Transverse colon (tissue), 3 donors: Measurements from ENCODE around the gene TOP1.

Source experiments
- CTCF ChIP-seq, 5 experiments: fragments of 200-600 bp in 3 of 5; fragments of 450-650 bp in 2 of 5; sonication (generic) in 3 of 5; IDR thresholded peaks; 1 replicate in 2 of 5; 2 replicates in 3 of 5; pipeline ENCODE4 v1.5.1; 2016 to 2017; ENCODE audit warnings: antibody characterized with exemption in 5 of 5, inconsistent platforms in 3 of 5, mild to moderate bottlenecking in 2 of 5, moderate library complexity in 1 of 5
- EP300 ChIP-seq: sonication (generic); formaldehyde crosslinking; IDR thresholded peaks from one replicate; pipeline ENCODE4 v1.6.1; 2017; ENCODE audit warnings: antibody characterized with exemption, low read depth
- POLR2A ChIP-seq: fragments of 450-650 bp; IDR thresholded peaks from one replicate; pipeline ENCODE4 v1.6.1; 2016; ENCODE audit warnings: antibody characterized with exemption, mild to moderate bottlenecking, moderate library complexity

GRCh38 chr20:41047279-41047974 lies 18.8 kb downstream of the TOP1 start:
- TF ChIP-seq CTCF (IDR thresholded peaks at IDR 0.05), result no peak
- no peak for TF ChIP-seq POLR2A
- no peak for TF ChIP-seq EP300
